A673 (cell line): ENCODE data around the gene BTRC. TPM values are rescaled to one million over a fixed set of nuclear protein-coding genes. Genes with fewer than 3 reads are reported as not detected.

Source experiments
- BruUV-seq: library from RNA; stranded (reverse); fragments of 400-500 nt; replicated peaks from 2 replicates; lab custom pipeline; 2021; lab: Mats Ljungman, UMichigan
- CTCF ChIA-PET: fragments of 300-600 bp; sonication (Branson Sonifier 250); formaldehyde crosslinking; loops from one replicate; lab custom pipeline; 2022; ENCODE audit warnings: antibody characterized with exemption; lab: Charles Lee
- POLR2A ChIA-PET: fragments of 300-600 bp; sonication (Branson Sonifier 250); formaldehyde crosslinking; loops from one replicate; lab custom pipeline; 2022; ENCODE audit warnings: antibody characterized with exemption; ENCODE audit not compliant: low non-redundant PET; lab: Charles Lee
- DNase-seq: peaks from one replicate; pipeline ENCODE4 v3.0.0-alpha.2; 2015; ENCODE audit warnings: low spot score
- H3K27ac ChIP-seq: fragments of 200-600 bp; sonication (generic); 2 replicates; pipeline ENCODE4 v1.5.1; 2016; ENCODE audit warnings: mixed run types, low read depth, mild to moderate bottlenecking, mixed read lengths, antibody characterized with exemption, low read length; ENCODE audit not compliant: poor library complexity, severe bottlenecking
- H3K27me3 ChIP-seq: fragments of 200-600 bp; sonication (generic); replicated peaks from 2 replicates; pipeline ENCODE4 v1.6.1; 2017; ENCODE audit warnings: mixed run types, low read depth, mild to moderate bottlenecking, mixed read lengths, antibody characterized with exemption, low read length; ENCODE audit not compliant: insufficient read depth, poor library complexity
- H3K36me3 ChIP-seq: fragments of 200-600 bp; sonication (generic); 2 replicates; pipeline ENCODE4 v1.6.1; 2016; ENCODE audit warnings: mixed run types, mild to moderate bottlenecking, mixed read lengths, antibody characterized with exemption, low read length; ENCODE audit not compliant: insufficient read depth, poor library complexity, severe bottlenecking
- H3K4me1 ChIP-seq: fragments of 200-600 bp; sonication (generic); 2 replicates; pipeline ENCODE4 v1.6.1; 2017; ENCODE audit warnings: mixed run types, mild to moderate bottlenecking, mixed read lengths, antibody characterized with exemption, low read length; ENCODE audit not compliant: insufficient read depth, poor library complexity, severe bottlenecking
- H3K4me3 ChIP-seq: fragments of 200-600 bp; sonication (generic); 2 replicates; pipeline ENCODE4 v1.5.1; 2016; ENCODE audit warnings: low read depth, mixed run types, mild to moderate bottlenecking, mixed read lengths, low read length; ENCODE audit not compliant: poor library complexity, severe bottlenecking
- H3K9me3 ChIP-seq: fragments of 200-600 bp; sonication (generic); 2 replicates; pipeline ENCODE4 v1.6.1; 2016; ENCODE audit warnings: mixed run types, low read depth, mild to moderate bottlenecking, mixed read lengths, antibody characterized with exemption, low read length; ENCODE audit not compliant: poor library complexity, severe bottlenecking
- CTCF ChIP-seq: fragments of 300-800, 200-600 bp; sonication (generic); conservative IDR thresholded peaks from 2 replicates; pipeline ENCODE4 v1.5.1; 2017; ENCODE audit warnings: low read depth, mild to moderate bottlenecking, antibody characterized with exemption, low read length, moderate library complexity, mixed read lengths
- EZH2 ChIP-seq: fragments of 200-600 bp; sonication (generic); IDR thresholded peaks from 2 replicates; pipeline ENCODE4 v1.6.1; 2017; ENCODE audit warnings: borderline replicate concordance, low read depth, mild to moderate bottlenecking, mixed read lengths, antibody characterized with exemption, low read length; ENCODE audit not compliant: poor library complexity, severe bottlenecking
- intact Hi-C: fragments of 100-400 bp; cut with micrococcal nuclease; formaldehyde crosslinking; loops from one replicate; pipeline ENCODE4 v1.10.0; 2022; ENCODE audit not compliant: unreplicated experiment
- total RNA-seq: library from RNA; stranded (reverse); gene quantifications from 2 replicates; pipeline ENCODE4 v1.2.3, GENCODE V29; 2021

BTRC gene
- total RNA-seq, 1 experiment from 2014 or later, result 22.6 TPM

GRCh38 chr10:101578192-101578591 lies 224.2 kb downstream of the BTRC start:
- H3K27ac ChIP-seq, result no peak overlapping the region
- intact Hi-C loops, result no loop called here
- peaks cover under 1% of the 10 kb centered on the region for H3K9me3 ChIP-seq
- no peak for DNase-seq
- peaks cover 7% of the 10 kb centered on the region for H3K36me3 ChIP-seq
- ChIA-PET CTCF (interaction anchor here (0.9 kb wide), 1 partner anchor 9 kb away, joined by 3 read pairs; no protein-coding TSS in a partner anchor), POLR2A (no interaction called here)
- no peaks in the 10 kb centered on the region for H3K27me3 ChIP-seq
- H3K4me3 ChIP-seq, result no peak overlapping the region
- H3K4me1 ChIP-seq, result peaks cover 13% of the 10 kb centered on the region
- no TSS peak for BruUV-seq
- TF ChIP-seq CTCF (no peak), EZH2 (no peak)

- ChIA-PET POLR2A (no interaction called here), CTCF (interaction anchor here (0.9 kb wide), 1 partner anchor 9 kb away, joined by 3 read pairs; no protein-coding TSS in a partner anchor)
- DNase-seq, result no peak
- TF ChIP-seq EZH2 (no peak), CTCF (no peak)
- no TSS peak for BruUV-seq
- no peaks in the 10 kb centered on the region for H3K9me3 ChIP-seq
- no peak overlapping the region for H3K27ac ChIP-seq
- H3K4me3 ChIP-seq, result no peak overlapping the region
- intact Hi-C loops, result no loop called here
- peaks cover 7% of the 10 kb centered on the region for H3K36me3 ChIP-seq
- H3K4me1 ChIP-seq, result peaks cover 10% of the 10 kb centered on the region
- H3K27me3 ChIP-seq, result no peaks in the 10 kb centered on the region
Observed at GRCh38 chr10:101578803-101579515, 225.0 kb downstream of the BTRC start.

GRCh38 chr10:101579516-101579870 lies 225.5 kb downstream of the BTRC start:
- Histone ChIP-seq H3K9me3 (no peaks in the 10 kb centered on the region), H3K4me3 (no peak overlapping the region), H3K36me3 (peaks cover 7% of the 10 kb centered on the region), H3K4me1 (peaks cover 5% of the 10 kb centered on the region), H3K27ac (no peak overlapping the region), H3K27me3 (no peaks in the 10 kb centered on the region)
- BruUV-seq, result no TSS peak
- ChIA-PET CTCF (no interaction called here), POLR2A (no interaction called here)
- TF ChIP-seq EZH2 (no peak), CTCF (no peak)
- no peak for DNase-seq
- intact Hi-C loops, result no loop called here
